Testis (tissue), 2 donors: ENCODE results near the gene ATP1B1.

Source experiments
- CTCF ChIP-seq, 3 experiments: fragments of 450-650 bp in 2 of 3; fragments of 200-600 bp in 1 of 3; sonication (generic) in 1 of 3; IDR thresholded peaks; one replicate each; pipeline ENCODE4 v1.5.1; 2016 to 2019; ENCODE audit warnings: antibody characterized with exemption in 3 of 3, mild to moderate bottlenecking in 2 of 3, moderate library complexity in 1 of 3
- POLR2A ChIP-seq: fragments of 450-650 bp; IDR thresholded peaks from one replicate; pipeline ENCODE4 v1.6.1; 2017; ENCODE audit warnings: antibody characterized with exemption, mild to moderate bottlenecking, moderate library complexity

- no peak for TF ChIP-seq CTCF (IDR thresholded peaks at IDR 0.05)
- no peak for TF ChIP-seq POLR2A
Observed at GRCh38 chr1:169107603-169108208, 1.2 kb downstream of the ATP1B1 start.
